Gastrocnemius medialis (tissue), 4 donors: ENCODE measurements around the gene UNC5A.

Source experiments
- CTCF ChIP-seq, 5 experiments: fragments of 450-650 bp in 3 of 5; fragments of 200-600 bp in 2 of 5; sonication (generic) in 2 of 5; IDR thresholded peaks in 4 of 5; conservative IDR thresholded peaks in 1 of 5; 1 replicate in 4 of 5; 2 replicates in 1 of 5; pipeline ENCODE4 v1.5.1; 2016 to 2019; ENCODE audit warnings: antibody characterized with exemption in 5 of 5, mild to moderate bottlenecking in 3 of 5, moderate library complexity in 3 of 5
- POLR2A ChIP-seq, 2 donors: fragments of 450-650 bp; IDR thresholded peaks; one replicate each; pipeline ENCODE4 v1.6.1; 2017; ENCODE audit warnings: antibody characterized with exemption in 2 of 2, mild to moderate bottlenecking in 2 of 2, moderate library complexity in 2 of 2

GRCh38 chr5:176904276-176904675 lies 93.9 kb downstream of the UNC5A start:
- TF ChIP-seq CTCF (IDR thresholded peaks at IDR 0.05 in 4 of 5, conservative IDR thresholded peaks at IDR 0.05 in 1 of 5) (no peak), POLR2A (IDR thresholded peaks at IDR 0.05) (no peak)
